WTC11 (cell line): ENCODE results near the gene CLCF1. TPM values are rescaled to one million over a fixed set of nuclear protein-coding genes. Genes with fewer than 3 reads are reported as not detected.
A peak's percentile ranks its signal among the peaks of the same experiment; 100 is the strongest.

Source experiments
- ELF4 ChIP-seq: sonication (generic); formaldehyde crosslinking; IDR thresholded peaks from 2 replicates; pipeline ENCODE4 v1.8.1; 2022; ENCODE audit warnings: low read depth, mild to moderate bottlenecking, moderate library complexity, missing genetic modification reagents
- ESRRA ChIP-seq: sonication (generic); formaldehyde crosslinking; IDR thresholded peaks from 2 replicates; pipeline ENCODE4 v1.8.1; 2022; ENCODE audit warnings: mild to moderate bottlenecking, missing genetic modification reagents, borderline replicate concordance
- FOXJ3 ChIP-seq: sonication (generic); formaldehyde crosslinking; IDR thresholded peaks from 2 replicates; pipeline ENCODE4 v1.9.0; 2021; ENCODE audit warnings: missing genetic modification reagents, mild to moderate bottlenecking, borderline replicate concordance
- FOXP1 ChIP-seq: sonication (generic); formaldehyde crosslinking; IDR thresholded peaks from 2 replicates; pipeline ENCODE4 v1.8.0; 2022; ENCODE audit warnings: missing genetic modification reagents, mild to moderate bottlenecking, moderate library complexity, borderline replicate concordance
- GTF2I ChIP-seq: fragments of 250-450 bp; sonication (Bioruptor Pico); conservative IDR thresholded peaks from 2 replicates; pipeline ENCODE4 v1.4.0; 2021; ENCODE audit warnings: mild to moderate bottlenecking
- HMGA2 ChIP-seq: fragments of 250-450 bp; sonication (Bioruptor Pico); IDR thresholded peaks from 2 replicates; pipeline ENCODE4 v1.4.0; 2021; ENCODE audit warnings: mild to moderate bottlenecking, moderate library complexity
- IRF2 ChIP-seq: sonication (generic); formaldehyde crosslinking; IDR thresholded peaks from 2 replicates; pipeline ENCODE4 v1.8.0; 2022; ENCODE audit warnings: low read depth, missing genetic modification reagents, borderline replicate concordance
- MXD4 ChIP-seq: fragments of 250-450 bp; sonication (Bioruptor Pico); IDR thresholded peaks from 2 replicates; pipeline ENCODE4 v1.8.0; 2021; ENCODE audit warnings: mild to moderate bottlenecking, moderate library complexity, borderline replicate concordance
- RELA ChIP-seq: sonication (generic); formaldehyde crosslinking; IDR thresholded peaks from 2 replicates; pipeline ENCODE4 v1.8.1; 2022; ENCODE audit warnings: missing genetic modification reagents, mild to moderate bottlenecking, borderline replicate concordance
- SP1 ChIP-seq: sonication (generic); formaldehyde crosslinking; conservative IDR thresholded peaks from 2 replicates; pipeline ENCODE4 v1.8.1; 2022; ENCODE audit warnings: missing genetic modification reagents
- TEAD1 ChIP-seq: sonication (generic); formaldehyde crosslinking; IDR thresholded peaks from 2 replicates; pipeline ENCODE4 v1.8.0; 2022; ENCODE audit warnings: mild to moderate bottlenecking, missing genetic modification reagents
- ZNF219 ChIP-seq: sonication (generic); formaldehyde crosslinking; IDR thresholded peaks from 2 replicates; pipeline ENCODE4 v1.8.0; 2023; ENCODE audit warnings: missing genetic modification reagents, mild to moderate bottlenecking, borderline replicate concordance
- ZNF263 ChIP-seq: sonication (generic); formaldehyde crosslinking; IDR thresholded peaks from 2 replicates; pipeline ENCODE4 v1.8.1; 2022; ENCODE audit warnings: low read depth, mild to moderate bottlenecking, moderate library complexity, missing genetic modification reagents
- ZNF396 ChIP-seq: fragments of 250-450 bp; sonication (Bioruptor Pico); IDR thresholded peaks from 2 replicates; pipeline ENCODE4 v1.8.0; 2021; ENCODE audit warnings: mild to moderate bottlenecking, moderate library complexity, borderline replicate concordance
- ZNF416 ChIP-seq: fragments of 250-450 bp; sonication (Bioruptor Pico); IDR thresholded peaks from 2 replicates; pipeline ENCODE4 v1.9.0; 2021; ENCODE audit warnings: mild to moderate bottlenecking, inconsistent platforms
- total RNA-seq: library from RNA; stranded (reverse); gene quantifications from 3 replicates; pipeline ENCODE4 v1.2.3, GENCODE V29; 2021
- TF ChIP-seq, protein P1 (sequence below): fragments of 250-450 bp; sonication (Bioruptor Pico); IDR thresholded peaks from 2 replicates; pipeline ENCODE4 v1.9.0; 2021; ENCODE audit warnings: moderate library complexity, mild to moderate bottlenecking, inconsistent platforms, borderline replicate concordance
- TF ChIP-seq, protein P2 (sequence below): fragments of 200-600 bp; IDR thresholded peaks from 2 replicates; pipeline ENCODE4 v1.8.0; 2022; ENCODE audit warnings: antibody characterized with exemption
- TF ChIP-seq, protein P3 (sequence below): sonication (generic); formaldehyde crosslinking; IDR thresholded peaks from 2 replicates; pipeline ENCODE4 v1.8.0; 2023; ENCODE audit warnings: missing genetic modification reagents
- TF ChIP-seq, protein P4 (sequence below): sonication (generic); formaldehyde crosslinking; IDR thresholded peaks from 2 replicates; pipeline ENCODE4 v1.8.0; 2022; ENCODE audit warnings: mild to moderate bottlenecking, missing genetic modification reagents
- TF ChIP-seq, protein P5 (sequence below): sonication (generic); formaldehyde crosslinking; IDR thresholded peaks from 2 replicates; pipeline ENCODE4 v1.8.1; 2022; ENCODE audit warnings: mild to moderate bottlenecking, missing genetic modification reagents, moderate library complexity, borderline replicate concordance
- TF ChIP-seq, protein P6 (sequence below): fragments of 250-450 bp; sonication (Bioruptor Pico); conservative IDR thresholded peaks from 2 replicates; pipeline ENCODE4 v1.9.0; 2021; ENCODE audit warnings: mild to moderate bottlenecking
- TF ChIP-seq, protein P7 (sequence below): sonication (generic); formaldehyde crosslinking; IDR thresholded peaks from 2 replicates; pipeline ENCODE4 v1.8.1; 2023; ENCODE audit warnings: mild to moderate bottlenecking, missing genetic modification reagents, moderate library complexity
- TF ChIP-seq, protein P8 (sequence below): sonication (generic); formaldehyde crosslinking; IDR thresholded peaks from 2 replicates; pipeline ENCODE4 v1.8.0; 2023; ENCODE audit warnings: mild to moderate bottlenecking, missing genetic modification reagents
- TF ChIP-seq, protein P9 (sequence below): sonication (generic); formaldehyde crosslinking; IDR thresholded peaks from 2 replicates; pipeline ENCODE4 v1.8.1; 2023; ENCODE audit warnings: mild to moderate bottlenecking, missing genetic modification reagents, moderate library complexity

Gene CLCF1
- total RNA-seq, 1 experiment from 2014 or later: 0.92 TPM

DNA sequence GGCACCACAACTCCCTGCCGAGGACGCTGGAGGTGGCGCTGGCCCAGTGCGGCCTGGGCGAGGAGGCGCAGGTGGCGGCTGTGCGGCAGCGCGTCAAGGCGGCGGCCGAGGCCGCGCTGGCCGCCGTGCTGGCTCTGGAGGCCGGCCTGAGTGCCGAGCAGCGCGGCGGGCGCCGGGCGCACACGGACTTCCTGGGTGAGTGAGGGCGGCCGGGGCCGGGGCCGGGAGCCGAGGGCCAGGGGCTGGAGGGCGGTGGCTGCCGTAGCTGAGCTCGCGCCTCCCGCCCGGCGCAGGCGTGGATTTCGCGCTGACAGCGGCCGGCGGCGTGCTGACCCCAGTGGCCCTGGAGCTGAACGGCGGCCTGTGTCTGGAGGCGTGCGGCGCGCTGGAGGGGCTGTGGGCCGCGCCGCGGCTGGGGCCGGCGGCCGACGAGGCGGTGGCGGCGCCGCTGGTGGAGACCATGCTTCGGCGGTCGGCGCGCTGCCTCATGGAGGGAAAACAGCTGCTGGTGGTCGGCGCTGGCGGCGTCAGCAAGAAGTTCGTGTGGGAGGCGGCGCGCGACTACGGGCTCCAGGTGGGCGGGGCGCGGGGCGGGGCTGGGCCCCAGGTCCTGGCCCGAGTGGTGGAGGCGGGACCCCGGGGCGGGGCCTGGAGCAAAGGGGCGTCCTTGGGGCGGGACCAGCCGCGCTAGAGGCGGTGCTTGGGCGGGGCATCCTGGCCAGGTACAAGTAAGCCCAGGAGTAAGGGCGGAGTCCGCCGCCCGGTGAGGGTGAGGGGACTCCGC lies 47.4 kb upstream of the CLCF1 start (continued):
- TF ChIP-seq, protein P1, sequence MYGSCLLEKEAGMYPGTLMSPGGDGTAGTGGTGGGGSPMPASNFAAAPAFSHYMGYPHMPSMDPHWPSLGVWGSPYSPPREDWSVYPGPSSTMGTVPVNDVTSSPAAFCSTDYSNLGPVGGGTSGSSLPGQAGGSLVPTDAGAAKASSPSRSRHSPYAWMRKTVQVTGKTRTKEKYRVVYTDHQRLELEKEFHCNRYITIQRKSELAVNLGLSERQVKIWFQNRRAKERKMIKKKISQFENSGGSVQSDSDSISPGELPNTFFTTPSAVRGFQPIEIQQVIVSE (CRISPR knock-in tag): no peak
- TF ChIP-seq RELA (CRISPR knock-in tag) (peak; percentile 30; the same call in 1 of the 2 replicates), FOXJ3 (no peak), ELF4 (no peak), HMGA2 (CRISPR knock-in tag) (no peak), ESRRA (no peak), SP1 (CRISPR knock-in tag) (peak; percentile 78), ZNF416 (CRISPR knock-in tag) (no peak), ZNF396 (CRISPR knock-in tag) (no peak), FOXP1 (CRISPR knock-in tag) (no peak), ZNF219 (no peak), MXD4 (CRISPR knock-in tag) (no peak), TEAD1 (peak; percentile 51; the same call in 1 of the 2 replicates), ZNF263 (CRISPR knock-in tag) (no peak), IRF2 (no peak), GTF2I (CRISPR knock-in tag) (no peak)
- TF ChIP-seq, protein P2, sequence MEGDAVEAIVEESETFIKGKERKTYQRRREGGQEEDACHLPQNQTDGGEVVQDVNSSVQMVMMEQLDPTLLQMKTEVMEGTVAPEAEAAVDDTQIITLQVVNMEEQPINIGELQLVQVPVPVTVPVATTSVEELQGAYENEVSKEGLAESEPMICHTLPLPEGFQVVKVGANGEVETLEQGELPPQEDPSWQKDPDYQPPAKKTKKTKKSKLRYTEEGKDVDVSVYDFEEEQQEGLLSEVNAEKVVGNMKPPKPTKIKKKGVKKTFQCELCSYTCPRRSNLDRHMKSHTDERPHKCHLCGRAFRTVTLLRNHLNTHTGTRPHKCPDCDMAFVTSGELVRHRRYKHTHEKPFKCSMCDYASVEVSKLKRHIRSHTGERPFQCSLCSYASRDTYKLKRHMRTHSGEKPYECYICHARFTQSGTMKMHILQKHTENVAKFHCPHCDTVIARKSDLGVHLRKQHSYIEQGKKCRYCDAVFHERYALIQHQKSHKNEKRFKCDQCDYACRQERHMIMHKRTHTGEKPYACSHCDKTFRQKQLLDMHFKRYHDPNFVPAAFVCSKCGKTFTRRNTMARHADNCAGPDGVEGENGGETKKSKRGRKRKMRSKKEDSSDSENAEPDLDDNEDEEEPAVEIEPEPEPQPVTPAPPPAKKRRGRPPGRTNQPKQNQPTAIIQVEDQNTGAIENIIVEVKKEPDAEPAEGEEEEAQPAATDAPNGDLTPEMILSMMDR: no peak
- TF ChIP-seq, protein P3, sequence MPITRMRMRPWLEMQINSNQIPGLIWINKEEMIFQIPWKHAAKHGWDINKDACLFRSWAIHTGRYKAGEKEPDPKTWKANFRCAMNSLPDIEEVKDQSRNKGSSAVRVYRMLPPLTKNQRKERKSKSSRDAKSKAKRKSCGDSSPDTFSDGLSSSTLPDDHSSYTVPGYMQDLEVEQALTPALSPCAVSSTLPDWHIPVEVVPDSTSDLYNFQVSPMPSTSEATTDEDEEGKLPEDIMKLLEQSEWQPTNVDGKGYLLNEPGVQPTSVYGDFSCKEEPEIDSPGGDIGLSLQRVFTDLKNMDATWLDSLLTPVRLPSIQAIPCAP (CRISPR knock-in tag): no peak
- TF ChIP-seq, protein P4, sequence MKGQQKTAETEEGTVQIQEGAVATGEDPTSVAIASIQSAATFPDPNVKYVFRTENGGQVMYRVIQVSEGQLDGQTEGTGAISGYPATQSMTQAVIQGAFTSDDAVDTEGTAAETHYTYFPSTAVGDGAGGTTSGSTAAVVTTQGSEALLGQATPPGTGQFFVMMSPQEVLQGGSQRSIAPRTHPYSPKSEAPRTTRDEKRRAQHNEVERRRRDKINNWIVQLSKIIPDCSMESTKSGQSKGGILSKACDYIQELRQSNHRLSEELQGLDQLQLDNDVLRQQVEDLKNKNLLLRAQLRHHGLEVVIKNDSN (CRISPR knock-in tag): no peak
- TF ChIP-seq, protein P5, sequence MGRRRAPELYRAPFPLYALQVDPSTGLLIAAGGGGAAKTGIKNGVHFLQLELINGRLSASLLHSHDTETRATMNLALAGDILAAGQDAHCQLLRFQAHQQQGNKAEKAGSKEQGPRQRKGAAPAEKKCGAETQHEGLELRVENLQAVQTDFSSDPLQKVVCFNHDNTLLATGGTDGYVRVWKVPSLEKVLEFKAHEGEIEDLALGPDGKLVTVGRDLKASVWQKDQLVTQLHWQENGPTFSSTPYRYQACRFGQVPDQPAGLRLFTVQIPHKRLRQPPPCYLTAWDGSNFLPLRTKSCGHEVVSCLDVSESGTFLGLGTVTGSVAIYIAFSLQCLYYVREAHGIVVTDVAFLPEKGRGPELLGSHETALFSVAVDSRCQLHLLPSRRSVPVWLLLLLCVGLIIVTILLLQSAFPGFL (CRISPR knock-in tag): no peak
- TF ChIP-seq, protein P6, sequence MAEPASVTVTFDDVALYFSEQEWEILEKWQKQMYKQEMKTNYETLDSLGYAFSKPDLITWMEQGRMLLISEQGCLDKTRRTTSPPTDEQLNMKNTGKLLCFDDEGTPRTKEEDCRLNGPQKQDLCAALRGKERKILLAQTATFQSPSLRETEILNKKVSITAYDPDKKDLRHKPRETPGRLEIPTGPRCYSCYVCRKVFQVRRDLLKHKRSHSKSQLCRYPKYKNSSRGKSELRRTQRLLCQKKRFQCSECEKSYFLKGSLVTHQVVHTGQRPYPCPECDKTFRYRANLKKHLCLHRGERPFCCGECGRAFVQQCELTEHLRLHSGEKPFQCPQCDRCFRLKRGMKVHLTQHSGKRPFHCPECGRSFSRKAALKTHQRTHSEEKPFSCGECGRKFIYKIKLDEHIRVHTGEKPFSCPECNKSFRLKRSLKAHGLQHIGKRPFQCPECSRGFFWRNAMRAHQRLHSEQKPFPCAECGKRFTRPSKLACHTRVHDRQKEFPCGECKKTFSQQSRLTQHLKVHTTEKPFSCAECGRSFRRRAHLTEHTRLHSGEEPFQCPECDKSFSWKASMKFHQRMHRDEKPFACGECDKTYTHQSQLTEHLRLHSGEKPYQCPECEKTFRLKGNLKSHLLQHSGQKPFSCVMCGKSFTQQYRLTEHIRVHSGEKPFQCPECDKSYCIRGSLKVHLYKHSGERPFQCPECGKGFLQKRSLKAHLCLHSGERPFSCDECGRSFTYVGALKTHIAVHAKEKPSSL: no peak
- TF ChIP-seq, protein P7, sequence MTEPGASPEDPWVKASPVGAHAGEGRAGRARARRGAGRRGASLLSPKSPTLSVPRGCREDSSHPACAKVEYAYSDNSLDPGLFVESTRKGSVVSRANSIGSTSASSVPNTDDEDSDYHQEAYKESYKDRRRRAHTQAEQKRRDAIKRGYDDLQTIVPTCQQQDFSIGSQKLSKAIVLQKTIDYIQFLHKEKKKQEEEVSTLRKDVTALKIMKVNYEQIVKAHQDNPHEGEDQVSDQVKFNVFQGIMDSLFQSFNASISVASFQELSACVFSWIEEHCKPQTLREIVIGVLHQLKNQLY (CRISPR knock-in tag): no peak
- TF ChIP-seq, protein P8, sequence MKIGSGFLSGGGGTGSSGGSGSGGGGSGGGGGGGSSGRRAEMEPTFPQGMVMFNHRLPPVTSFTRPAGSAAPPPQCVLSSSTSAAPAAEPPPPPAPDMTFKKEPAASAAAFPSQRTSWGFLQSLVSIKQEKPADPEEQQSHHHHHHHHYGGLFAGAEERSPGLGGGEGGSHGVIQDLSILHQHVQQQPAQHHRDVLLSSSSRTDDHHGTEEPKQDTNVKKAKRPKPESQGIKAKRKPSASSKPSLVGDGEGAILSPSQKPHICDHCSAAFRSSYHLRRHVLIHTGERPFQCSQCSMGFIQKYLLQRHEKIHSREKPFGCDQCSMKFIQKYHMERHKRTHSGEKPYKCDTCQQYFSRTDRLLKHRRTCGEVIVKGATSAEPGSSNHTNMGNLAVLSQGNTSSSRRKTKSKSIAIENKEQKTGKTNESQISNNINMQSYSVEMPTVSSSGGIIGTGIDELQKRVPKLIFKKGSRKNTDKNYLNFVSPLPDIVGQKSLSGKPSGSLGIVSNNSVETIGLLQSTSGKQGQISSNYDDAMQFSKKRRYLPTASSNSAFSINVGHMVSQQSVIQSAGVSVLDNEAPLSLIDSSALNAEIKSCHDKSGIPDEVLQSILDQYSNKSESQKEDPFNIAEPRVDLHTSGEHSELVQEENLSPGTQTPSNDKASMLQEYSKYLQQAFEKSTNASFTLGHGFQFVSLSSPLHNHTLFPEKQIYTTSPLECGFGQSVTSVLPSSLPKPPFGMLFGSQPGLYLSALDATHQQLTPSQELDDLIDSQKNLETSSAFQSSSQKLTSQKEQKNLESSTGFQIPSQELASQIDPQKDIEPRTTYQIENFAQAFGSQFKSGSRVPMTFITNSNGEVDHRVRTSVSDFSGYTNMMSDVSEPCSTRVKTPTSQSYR (CRISPR knock-in tag): no peak
- TF ChIP-seq, protein P9, sequence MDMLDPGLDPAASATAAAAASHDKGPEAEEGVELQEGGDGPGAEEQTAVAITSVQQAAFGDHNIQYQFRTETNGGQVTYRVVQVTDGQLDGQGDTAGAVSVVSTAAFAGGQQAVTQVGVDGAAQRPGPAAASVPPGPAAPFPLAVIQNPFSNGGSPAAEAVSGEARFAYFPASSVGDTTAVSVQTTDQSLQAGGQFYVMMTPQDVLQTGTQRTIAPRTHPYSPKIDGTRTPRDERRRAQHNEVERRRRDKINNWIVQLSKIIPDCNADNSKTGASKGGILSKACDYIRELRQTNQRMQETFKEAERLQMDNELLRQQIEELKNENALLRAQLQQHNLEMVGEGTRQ: no peak
